ENCODE results near the gene MAP1LC3B. TPM values are rescaled to one million over a fixed set of nuclear protein-coding genes. Genes with fewer than 3 reads are reported as not detected.

MAP1LC3B gene
- polyA plus RNA-seq, 3 donors: 16.7 to 91.2 (median 74.2) TPM

DNA sequence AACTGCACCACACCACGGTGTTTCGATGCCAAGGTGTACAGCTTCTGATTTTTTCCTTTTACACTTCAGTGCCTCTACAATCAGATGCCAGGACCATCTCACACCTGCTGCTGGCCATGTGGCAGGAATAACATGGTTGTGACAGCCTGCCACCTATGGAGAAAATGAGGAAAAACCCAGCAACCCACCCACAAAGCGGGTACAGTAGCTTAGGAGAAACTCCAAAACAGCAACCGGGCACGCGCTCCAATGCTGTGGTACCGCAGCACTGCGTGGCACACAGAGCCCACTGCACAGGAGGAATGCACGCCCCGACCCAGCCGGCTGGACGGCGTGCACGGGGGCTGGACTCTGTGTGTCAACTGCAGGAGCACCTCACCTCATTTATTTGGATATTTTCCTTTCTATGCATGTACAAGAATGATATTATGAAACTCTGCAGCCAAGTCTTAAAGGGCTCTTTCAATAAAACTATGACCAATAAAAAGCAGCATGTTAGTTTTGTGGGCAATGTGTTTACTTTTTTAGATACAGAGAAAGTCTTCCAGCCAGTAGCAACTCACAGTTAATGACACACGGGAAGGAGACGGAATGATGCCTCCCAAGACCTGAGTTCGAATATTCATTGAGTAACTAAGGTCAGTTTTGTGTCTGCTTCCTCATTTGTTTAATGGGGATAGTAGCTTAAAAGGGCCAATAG lies 45.9 kb downstream of the MAP1LC3B start:
- 92 to 96% (median 95%) methylated on average over 17 of the region's 17 CpGs for WGBS, 3 donors

DNA sequence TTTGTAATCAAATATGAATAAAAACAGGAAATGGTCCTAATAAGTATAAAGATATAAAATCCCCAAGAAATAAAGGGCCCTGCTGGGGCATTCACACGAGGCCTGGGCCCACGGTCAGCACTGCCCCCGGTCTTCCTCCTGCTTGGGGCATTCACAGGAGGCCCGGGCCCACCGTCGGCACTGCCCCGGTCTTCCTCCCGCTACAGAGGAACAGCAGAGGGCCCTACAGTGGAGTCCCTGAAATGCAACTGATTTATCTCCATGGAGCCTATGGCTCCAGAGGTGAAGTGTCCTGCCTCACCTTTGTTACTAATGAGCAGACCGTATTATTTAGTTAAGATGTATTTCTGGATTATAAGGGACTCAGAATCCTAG lies 46.5 kb downstream of the MAP1LC3B start:
- H3K27ac ChIP-seq (ENCODE audit: low read depth, low read length): no peak overlapping the region

More for the DNA sequence above, 45.9 kb downstream of the MAP1LC3B start:
- H3K27ac ChIP-seq (ENCODE audit: low read depth, low read length): no peak overlapping the region

DNA sequence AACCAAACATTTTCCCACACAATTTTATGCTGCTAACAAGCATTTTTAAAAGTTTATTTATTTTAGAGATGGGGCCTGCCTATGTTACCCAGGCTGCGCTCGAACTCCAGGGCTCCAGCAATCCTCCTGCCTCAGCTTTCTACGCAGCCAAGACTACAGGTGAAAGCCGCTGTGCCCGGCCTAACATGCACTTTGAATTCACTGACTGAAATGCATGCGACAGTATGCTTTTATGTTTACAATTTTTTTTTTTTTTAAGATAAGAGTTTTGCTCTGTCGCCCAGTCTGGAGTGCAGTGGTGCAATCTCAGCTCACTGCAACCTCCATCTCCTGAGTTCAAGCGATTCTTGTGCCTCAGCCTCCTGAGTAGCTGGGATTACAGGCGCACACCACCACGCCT lies 47.8 kb downstream of the MAP1LC3B start:
- WGBS, 3 donors: 77 to 96% (median 95%) methylated on average over 10 of the region's 10 CpGs
- no peak overlapping the region for H3K27ac ChIP-seq (ENCODE audit: low read depth, low read length)

More for the DNA sequence above, 46.5 kb downstream of the MAP1LC3B start:
- 78 to 88% (median 84%) methylated on average over 9 of the region's 9 CpGs for WGBS, 3 donors

DNA sequence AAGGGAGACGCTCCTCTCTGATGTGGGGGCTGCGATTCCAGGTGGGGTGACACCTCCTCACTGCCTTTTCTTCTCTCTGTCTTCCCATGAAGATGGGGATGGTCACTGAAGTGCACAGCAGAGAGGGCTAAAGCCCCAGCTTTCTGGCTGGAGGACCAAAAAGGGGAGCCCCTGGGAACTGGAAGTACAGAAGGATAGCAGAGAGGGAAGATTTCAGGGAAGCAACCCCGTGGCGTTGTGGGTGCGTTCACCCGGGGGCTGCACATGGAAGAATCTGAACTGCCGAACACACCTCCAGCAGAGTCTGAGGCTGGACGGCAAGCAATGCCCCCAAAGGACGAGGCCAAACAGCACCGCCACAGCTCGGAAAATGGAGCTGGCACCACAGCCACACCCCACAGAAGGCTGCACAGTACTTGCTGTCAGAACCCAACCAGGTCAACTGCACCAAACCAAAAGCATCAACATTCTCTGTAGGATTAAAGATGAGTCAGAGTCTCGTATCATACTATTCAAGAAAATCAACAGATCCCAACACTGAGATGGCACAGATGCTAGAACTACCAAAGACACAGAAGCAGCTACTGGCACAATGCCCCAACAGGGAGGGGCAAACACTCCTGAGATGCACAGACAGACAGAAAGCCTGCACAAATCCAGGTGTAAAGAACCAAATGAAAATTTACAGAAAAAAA lies 49.9 kb downstream of the MAP1LC3B start:
- 96 to 97% (median 96%) methylated on average over 12 of the region's 12 CpGs for WGBS, 3 donors
- no peak overlapping the region for H3K27ac ChIP-seq (ENCODE audit: low read depth, low read length)

DNA sequence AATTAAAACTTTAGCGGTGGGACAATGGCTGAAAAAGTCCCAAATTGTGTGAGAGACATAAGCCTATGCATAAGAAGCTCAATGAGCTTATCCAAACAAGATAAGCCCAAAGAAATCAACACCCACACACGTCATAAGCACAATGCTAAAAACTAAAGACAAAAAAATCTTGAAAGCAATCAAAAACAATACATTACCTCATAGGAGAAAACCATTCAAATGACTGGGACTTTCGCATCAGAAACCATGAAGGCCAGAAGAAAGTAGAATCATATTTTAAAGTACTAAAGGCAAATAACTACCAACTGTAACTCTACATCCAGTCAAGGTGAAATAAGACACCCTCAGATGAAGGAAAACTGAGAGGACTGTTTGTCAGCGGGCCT lies 50.4 kb downstream of the MAP1LC3B start:
- 86 to 94% (median 92%) methylated on average over 4 of the region's 4 CpGs for WGBS, 3 donors
- H3K27ac ChIP-seq (ENCODE audit: low read depth, low read length): no peak overlapping the region

DNA sequence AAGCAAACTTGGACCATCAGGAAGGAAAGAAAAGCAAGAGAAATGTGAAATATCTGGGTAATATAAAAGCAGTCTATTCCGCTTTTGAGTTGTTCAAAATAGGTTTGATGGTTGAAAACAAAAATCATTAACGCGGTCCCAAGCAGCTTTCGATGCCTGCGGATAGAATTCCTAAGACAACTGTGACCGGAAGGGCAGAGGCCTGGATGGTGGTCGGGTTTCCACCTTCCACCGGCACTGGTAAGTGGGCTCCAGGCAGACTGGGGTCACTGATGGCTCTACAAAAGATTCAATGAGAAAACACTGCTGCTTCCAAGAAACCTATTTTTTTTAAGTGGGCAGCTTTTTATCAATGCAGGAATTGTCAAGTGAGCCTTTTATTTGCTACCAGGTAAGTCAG lies 50.9 kb downstream of the MAP1LC3B start:
- 96 to 98% (median 97%) methylated on average over 8 of the region's 8 CpGs for WGBS, 3 donors
- no peak overlapping the region for H3K27ac ChIP-seq (ENCODE audit: low read depth, low read length)

DNA sequence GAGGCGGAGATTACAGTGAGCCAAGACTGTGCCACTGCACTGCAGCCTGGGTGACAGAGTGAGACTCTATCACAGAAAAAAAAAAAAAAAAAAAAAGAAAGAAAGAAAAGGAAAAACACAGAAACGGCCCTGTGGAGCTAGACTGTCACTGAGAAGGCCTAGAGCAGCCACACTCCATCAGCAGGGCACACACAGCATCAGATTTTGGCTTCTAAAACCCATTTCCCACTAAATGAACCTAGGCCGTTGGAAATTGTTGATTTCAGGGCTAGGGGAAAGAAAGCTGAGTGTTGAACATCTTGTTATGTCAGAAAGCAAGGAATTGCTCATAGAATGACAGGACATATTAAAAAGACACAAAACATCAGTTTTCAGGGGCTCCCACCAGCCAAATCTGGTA lies 51.8 kb downstream of the MAP1LC3B start:
- H3K27ac ChIP-seq (ENCODE audit: low read depth, low read length): no peak overlapping the region
- WGBS, 3 donors: 94 to 100% (median 95%) methylated on average over 3 of the region's 3 CpGs

DNA sequence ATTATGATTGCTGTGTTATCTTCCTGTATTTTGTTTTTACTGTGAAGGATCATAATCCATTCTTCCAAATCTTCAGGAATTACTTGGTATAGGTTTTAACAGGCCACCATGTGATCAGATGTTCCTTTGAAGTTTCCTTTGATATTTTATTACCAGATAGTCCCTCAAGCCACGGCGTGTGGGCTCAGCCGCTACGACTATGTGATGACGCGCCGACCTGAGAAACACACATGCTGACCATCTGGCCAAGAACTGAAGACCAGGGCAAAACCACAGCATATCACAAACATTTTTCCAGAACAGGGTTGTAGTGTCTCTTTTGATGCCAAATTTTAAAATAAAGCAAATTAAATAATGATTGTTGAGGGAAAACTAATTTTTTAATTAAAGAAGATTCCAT lies 53.4 kb downstream of the MAP1LC3B start:
- 93 to 97% (median 94%) methylated on average over 7 of the region's 7 CpGs for WGBS, 3 donors

DNA sequence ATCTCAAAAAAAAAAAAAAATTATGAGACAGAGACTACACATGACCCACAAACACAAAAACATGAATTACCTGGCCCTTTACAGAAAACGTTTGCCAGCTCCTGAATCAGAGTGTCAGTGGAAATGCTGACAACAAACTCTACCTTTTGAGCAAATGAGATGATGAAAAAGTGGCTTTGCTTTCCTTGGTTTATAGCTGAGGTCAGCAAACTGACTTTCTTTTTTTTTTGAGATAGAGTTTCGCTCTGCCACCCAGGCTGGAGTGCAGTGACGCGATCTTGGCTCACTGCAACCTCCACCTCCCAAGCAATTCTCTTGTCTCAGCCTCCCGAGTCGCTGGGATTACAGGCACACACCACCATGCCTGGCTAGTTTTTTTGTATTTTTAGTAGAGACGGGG lies 54.3 kb downstream of the MAP1LC3B start:
- no peak overlapping the region for H3K27ac ChIP-seq (ENCODE audit: low read depth, low read length)
- WGBS, 3 donors: 92 to 96% (median 95%) methylated on average over 7 of the region's 7 CpGs

More for the DNA sequence above, 53.4 kb downstream of the MAP1LC3B start:
- no peak overlapping the region for H3K27ac ChIP-seq (ENCODE audit: low read depth, low read length)

DNA sequence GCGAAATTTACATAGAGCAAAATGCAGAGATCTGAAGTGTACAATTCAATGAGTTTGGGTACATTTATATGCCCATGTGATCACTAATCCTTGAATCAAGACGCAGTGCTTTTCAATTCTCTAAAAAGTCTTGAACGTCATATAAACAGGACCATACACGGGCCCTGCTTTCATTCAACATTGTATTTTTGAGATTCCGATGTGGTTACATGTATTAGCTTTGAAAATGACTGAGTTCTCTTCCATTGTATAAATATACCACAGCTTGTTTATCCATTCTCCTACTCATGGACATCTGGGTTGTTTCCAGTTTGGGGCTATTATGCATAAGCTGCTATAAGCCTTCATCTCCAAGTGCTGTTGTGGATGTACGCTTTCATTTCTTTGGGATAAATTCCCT lies 55.2 kb downstream of the MAP1LC3B start:
- no peak overlapping the region for H3K27ac ChIP-seq (ENCODE audit: low read depth, low read length)
- WGBS, 3 donors: 92 to 94% (median 93%) methylated on average over 6 of the region's 6 CpGs

DNA sequence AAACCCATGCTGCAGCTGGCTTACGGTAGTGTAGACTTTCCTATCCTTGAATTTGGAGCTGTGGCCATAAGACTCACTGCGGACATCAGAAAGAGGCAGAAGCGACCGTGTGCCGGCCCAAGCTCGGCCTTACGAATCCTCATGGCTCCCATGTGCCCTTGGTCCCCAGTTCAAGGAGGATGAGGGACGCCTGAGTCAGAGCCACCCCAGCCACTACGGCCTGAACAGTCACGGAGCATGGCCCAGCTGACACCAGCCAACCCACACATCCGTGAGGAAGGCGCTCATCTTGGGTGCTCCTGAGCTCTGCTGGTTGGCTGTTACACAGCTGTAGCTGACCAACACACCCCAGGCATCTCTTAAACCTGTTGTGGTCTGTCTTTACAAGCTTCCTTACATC lies 56.7 kb downstream of the MAP1LC3B start:
- 96 to 99% (median 98%) methylated on average over 12 of the region's 12 CpGs for WGBS, 3 donors
- H3K27ac ChIP-seq (ENCODE audit: low read depth, low read length): no peak overlapping the region

DNA sequence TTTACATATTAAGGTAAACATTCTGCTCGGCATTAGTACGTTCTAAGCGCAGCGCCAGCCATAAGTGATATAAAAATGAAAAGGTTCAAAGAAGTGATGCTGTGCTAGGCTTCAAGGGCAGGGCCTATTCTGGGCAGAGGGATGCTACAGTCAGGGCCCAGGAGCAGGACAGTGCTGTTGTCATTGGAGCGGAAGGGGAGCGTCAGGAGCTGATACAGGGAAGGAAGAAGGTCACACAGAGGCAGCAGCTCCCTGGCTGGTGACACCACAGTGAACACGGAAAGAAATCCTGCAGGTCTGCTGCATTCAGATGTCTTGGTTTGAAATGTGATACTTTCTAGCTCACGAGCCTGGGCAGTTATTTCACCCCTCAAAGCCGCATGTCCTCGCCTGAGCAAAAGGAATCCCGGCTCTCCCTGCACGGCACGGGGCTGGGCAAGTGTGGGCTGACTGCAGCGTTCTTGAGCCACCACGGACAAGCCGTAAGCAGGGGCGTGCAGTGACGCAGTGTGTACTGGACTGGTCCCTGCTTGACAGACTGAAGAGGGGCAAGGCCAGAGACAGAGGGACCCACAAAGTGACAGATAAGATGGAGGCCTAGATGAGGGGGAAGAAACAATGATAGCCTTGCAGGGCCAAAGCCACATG lies 59.6 kb downstream of the MAP1LC3B start:
- H3K27ac ChIP-seq (ENCODE audit: low read depth, low read length): no peak overlapping the region
- 90 to 93% (median 91%) methylated on average over 18 of the region's 18 CpGs for WGBS, 3 donors

DNA sequence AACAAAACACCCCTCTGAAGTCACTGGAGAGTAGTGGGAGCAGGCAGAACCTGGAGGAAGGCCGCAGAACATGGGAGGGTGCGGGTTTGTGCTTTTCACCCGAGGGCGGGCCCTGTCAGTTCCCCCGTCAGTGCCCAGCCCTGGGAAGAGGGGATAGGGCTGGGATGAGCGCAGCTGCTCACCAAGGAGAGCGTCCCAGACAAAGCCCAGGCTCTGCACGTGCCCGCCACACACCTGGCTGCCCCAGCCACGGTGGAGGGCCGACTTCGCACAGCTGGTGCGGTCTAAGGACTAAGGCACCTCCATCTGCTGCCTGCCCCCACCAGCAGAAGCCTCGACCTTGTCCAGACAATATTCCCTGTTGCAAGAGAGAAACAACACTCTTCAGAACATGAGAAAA lies 61.2 kb downstream of the MAP1LC3B start:
- no peak overlapping the region for H3K27ac ChIP-seq (ENCODE audit: low read depth, low read length)
- WGBS, 3 donors: 84 to 94% (median 92%) methylated on average over 12 to 14 of the region's 14 CpGs

Other genes starting within 250 kb of the MAP1LC3B start
- gene C16orf95, start 74.9 kb upstream of the MAP1LC3B start, polyA plus RNA-seq: 1 to 10 TPM; 3.0 to 8.8 (median 4.5) TPM
- gene FBXO31, start 8.6 kb upstream of the MAP1LC3B start, polyA plus RNA-seq: 10 to 100 TPM; 14.6 to 26.6 (median 23.6) TPM
- gene ZCCHC14, start 100.7 kb downstream of the MAP1LC3B start, polyA plus RNA-seq: 1 to 10 TPM; 6.6 to 8.9 (median 7.6) TPM
- gene JPH3, start 210.2 kb downstream of the MAP1LC3B start, polyA plus RNA-seq: under 1 TPM in 2 of 3 donors, not detected in 1; 0.07 to 0.17 TPM

Measured in adipose tissue (tissue), 3 donors.